Measurements from ENCODE around the gene IFT27.
"Not testable (repeated sequence)": the region's sequence is repeated elsewhere in the genome, so short reads cannot be mapped to it uniquely, and the experiment has no call there.

The IFT27 gene

DNA sequence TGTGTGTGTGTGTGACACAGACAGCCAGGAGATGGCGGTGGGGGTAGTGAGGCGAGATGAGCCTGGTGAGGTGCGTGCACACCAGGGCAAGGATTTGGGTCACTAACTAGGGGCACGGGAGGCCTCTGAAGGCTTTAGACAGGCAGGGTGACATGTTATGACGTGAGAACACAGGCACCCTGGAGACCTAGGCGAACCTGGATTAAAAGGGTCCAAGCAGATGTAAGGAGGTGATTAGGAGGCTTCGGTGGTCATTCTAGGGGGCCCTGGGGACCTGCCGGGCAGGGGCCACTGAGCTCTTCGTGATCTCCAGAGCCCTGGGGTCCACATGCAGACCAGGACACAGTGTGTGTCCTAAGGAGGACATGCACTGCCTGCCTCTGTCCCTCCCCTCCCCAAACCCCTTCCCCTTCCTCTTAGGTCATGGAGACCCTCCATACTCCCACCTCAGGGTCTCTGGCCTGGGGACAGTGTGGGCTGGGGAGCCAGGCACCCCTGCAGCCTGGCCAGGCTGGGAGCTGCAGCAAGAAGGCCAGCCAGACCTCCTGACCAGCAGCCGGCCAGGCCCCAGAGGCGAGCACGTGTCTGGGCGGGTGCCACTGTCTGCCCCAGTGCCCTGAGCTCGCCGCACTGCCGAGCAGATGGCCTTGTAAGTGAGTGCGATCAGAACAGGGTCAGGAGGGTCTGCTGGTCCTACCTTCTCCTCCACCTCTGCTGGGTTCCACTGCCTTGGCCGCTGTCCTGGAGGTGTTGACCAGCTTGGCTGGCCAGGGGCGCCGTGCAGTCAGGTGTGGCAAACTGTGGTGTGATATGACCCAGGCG, 32.1 kb downstream of the IFT27 start:
- DNase-seq (ENCODE audit: low spot score): no peak

DNA sequence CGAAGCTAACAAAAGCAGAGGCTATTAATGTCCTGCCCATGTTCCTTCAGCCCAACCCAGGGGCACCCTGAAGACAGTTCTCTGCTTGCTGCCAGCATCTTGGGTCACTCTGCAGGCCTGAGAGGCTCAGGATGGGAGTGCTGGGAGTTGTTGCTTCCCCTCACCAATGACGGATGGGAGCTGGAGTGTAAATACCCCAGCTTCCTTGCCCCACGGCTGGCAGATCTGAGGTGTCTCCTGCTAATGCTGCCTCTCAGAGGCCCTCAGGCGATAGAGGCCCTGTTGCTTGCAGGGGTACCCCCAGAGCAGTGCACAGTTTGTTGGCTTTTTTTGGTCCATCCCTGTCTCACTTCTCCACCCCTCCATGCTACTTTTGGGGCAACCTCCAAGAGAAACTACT, 32.9 kb downstream of the IFT27 start:
- no peak for DNase-seq (ENCODE audit: low spot score)

DNA sequence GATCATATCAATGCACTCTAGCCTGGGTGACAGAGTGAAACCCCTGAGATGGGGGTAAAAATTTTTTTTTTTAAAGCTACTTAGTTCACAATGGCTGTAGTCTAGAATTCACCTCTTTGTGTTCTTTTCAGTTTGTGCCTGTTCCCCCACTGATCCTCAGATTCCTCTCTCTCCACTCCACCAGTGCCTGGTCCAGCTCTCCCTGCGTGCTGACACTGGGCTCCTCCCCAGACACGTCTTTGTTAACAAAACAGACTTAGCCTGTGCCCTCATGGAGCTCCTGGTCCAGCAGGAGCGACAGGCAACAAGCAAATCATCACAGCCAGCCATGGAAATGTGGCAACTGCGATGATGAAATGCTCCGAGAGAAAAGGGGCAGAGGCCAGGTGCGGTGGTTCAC, 34.0 kb downstream of the IFT27 start:
- DNase-seq (ENCODE audit: low spot score): no peak

- peak; percentile 16 for DNase-seq (ENCODE audit: low spot score)
These were observed 34.6 kb downstream of the IFT27 start for GRCh38 chr22:36741204-36741793.

- no peak for DNase-seq (ENCODE audit: low spot score)
These were observed 35.2 kb downstream of the IFT27 start for GRCh38 chr22:36740716-36741115.

DNA sequence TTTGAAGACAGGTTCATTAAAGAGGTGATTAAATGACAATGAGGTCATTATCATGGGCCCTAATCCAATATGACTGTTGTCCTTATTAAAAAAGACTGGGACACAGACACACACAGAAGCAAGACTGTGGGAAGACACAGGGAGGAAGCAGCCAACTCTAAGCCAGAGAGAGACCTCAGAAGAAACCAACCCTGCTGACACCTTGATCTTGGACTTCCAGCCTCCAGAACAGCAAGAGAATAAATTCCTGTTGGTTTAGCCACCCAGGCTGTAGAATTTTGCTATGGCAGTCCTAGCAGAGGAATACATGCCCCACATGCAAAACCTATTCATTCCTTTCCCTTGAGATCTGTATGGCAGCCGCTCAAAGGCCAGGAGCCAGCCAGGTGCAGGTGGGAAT, 36.7 kb downstream of the IFT27 start:
- no peak for DNase-seq (ENCODE audit: low spot score)

GRCh38 chr22:36738416-36739020, 37.4 kb downstream of the IFT27 start:
- DNase-seq (ENCODE audit: low spot score): no peak

GRCh38 chr22:36737776-36738175, 38.1 kb downstream of the IFT27 start:
- DNase-seq (ENCODE audit: low spot score): no peak

DNA sequence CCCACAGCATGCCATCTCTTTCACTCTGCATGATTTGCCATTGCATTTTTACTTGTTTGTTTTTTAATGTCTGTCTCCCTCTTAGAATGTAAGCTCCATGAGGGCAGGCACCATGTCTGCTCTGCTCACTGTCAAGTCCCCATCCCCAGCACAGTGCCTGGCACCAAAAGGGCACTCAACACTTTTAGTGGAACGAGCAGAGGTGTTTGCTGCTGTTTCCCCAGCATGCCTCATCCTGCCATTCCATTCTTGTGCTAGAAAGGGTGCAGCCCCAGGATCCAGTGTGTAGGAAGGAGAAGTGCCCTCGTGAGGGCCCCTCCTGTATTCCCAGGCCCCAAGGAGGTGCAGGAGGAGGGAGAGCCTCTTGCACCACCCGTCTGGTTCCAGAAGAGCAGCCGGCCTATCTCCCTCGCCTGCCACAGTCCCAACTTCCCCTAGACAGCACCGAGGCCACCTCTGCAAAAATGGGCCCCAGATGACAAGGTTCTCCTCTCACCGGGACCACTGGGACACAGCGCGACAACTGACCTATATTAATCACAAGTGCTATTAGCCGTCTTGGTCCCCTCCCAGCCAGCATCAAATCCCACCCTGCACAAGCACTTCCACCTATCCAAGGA, 39.1 kb downstream of the IFT27 start:
- DNase-seq (ENCODE audit: low spot score): no peak

DNA sequence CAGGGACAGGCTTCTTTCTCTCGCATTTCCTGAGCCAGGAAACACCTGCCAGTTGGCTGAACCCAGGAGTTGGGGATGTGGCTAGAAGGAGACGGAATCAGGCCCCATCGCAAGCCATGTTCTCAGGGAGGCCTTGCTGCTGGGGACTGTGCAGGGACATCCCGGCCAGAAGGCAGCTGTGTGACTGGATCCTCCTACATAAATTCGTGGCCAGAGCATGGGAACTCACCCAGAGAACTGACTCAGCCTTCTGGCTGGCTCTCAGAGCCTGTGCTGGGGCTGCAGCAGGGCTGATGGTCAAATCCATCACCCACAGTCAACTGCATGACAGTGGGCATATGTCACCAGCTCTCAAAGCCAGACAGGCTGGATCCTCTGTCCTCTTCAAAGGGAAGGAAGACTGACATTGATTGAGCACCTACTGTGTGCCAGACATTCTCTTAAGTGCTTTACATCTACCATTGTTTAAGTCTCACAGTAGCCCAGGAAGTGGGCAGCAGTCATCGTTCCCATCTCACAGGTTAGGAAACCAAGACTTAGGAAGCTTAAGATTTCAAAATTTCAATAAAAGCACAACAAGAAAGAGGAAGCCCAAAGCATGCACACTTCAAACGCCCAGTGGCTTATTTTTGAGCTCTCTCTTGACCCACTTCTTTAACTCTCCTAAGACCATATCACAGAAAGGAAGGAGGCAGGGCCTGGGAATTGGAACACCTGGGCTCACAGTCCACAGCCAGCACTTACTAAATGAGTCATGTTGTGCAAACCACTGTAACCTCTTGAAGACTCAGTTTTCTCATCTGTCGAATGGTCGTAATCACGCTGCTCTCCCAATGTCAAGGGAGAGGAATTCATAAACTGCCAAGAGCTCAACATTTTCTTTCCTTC, 41.5 kb downstream of the IFT27 start:
- DNase-seq (ENCODE audit: low spot score): no peak

DNA sequence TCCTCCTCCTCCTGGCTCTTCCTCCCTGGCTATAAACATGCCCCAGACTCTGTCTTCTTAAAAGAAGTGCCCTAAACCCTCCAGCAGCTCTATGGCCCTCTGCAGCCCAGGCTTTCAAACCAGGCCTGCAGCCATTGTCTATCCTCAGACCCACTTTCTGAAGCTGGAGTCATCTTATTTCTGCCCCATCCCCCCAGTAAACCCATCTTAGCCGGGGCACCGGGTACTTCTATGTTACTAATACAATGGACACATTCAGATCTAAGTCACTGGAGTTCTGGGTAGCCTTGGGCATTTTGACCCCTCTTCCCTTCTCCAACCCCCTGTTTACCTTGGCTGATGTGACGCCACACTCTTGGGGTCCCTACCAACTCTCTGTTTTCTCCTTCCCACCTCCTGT, 42.6 kb downstream of the IFT27 start:
- DNase-seq (ENCODE audit: low spot score): no peak

DNA sequence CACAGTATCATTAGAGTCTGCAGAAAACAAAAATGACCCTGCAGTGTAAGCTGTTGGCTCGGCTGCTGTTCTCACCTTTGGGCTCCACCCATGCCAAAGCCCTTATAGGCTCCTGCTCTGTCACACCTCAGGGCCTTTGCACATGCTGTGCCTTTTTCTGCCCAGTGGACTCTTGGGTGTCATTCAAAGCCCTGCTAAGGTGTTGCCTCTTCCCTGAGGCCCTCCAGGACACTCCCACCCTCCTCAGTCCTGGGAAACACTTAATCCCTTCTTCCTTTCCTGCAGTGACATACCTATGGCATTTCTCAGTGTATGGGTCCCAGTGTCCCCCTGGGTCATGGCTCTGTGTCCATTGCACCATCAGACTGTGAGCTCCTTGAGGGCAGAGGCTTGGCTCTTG, 43.3 kb downstream of the IFT27 start:
- no peak for DNase-seq (ENCODE audit: low spot score)

- no peak for DNase-seq (ENCODE audit: low spot score)
These were observed 44.0 kb downstream of the IFT27 start for GRCh38 chr22:36731916-36732315.

DNA sequence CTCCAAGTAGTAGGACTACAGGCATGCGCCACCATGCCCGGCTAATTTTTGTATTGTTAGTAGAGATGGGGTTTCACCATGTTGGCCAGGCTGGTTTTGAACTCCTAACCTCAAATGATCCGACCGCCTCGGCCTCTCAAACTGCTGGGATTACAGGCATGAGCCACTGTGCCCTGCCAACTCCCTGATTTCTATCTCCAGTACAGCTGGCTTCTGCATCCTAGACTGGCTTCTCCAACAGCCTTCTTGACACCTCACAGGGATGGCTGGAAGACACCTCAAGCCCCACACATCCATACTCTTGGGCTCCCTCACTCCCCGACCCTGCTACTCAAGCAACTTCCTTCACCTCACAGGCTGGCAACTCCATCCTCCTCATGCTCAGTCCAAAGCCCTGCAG, 44.6 kb downstream of the IFT27 start:
- not testable (repeated sequence) for DNase-seq (ENCODE audit: low spot score)

GRCh38 chr22:36730176-36730858, 45.6 kb downstream of the IFT27 start:
- DNase-seq (ENCODE audit: low spot score): no peak

- no peak for DNase-seq (ENCODE audit: low spot score)
These were observed 46.6 kb downstream of the IFT27 start for GRCh38 chr22:36729321-36729720.

- no peak for DNase-seq (ENCODE audit: low spot score)
These were observed 47.4 kb downstream of the IFT27 start for GRCh38 chr22:36728505-36728904.

DNA sequence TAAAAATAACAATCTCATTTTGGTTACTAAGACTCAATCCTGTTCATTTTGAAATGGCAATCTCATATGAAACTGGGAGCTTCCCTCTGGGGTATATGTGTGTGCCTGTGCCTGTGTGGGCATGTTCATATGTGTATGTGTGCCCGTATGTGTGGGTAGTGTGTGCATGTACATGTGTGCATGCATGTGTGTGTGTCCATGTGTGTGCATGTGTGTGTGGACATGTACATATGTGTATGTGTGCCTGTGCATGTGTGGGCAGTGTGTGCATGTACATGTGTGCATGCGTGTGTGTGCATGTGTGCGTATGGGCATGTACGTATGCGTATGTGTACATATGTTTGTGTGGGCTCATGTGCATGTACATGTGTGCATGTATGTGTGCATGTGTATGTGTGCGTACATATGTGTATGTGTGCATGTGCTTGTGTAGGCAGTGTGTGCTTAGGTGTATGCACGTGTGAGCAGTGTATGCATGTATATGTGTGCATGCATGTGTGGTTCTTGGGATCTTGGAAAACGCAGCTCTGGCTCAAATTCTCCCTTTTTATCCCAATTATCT, 47.9 kb downstream of the IFT27 start:
- DNase-seq (ENCODE audit: low spot score): no peak

DNA sequence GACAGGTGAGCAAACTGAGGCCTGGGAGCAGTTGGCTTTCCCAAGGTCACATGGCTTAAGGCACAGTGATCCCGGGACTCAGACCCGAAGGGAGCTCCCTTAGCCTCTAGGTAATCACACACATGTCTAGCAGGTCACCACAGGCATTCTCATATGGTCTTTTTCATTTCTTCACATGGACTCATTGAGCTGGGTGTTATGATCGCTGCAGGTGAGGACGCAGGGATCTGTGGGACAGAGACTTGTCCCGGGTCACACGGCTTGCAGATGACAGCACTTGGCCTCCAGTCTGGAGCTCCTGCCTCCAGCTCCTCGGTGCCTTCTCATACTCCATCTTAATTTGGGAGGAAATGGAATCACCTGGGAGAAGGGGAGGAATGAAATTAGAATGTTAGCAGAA, 48.8 kb downstream of the IFT27 start:
- DNase-seq (ENCODE audit: low spot score): no peak

DNA sequence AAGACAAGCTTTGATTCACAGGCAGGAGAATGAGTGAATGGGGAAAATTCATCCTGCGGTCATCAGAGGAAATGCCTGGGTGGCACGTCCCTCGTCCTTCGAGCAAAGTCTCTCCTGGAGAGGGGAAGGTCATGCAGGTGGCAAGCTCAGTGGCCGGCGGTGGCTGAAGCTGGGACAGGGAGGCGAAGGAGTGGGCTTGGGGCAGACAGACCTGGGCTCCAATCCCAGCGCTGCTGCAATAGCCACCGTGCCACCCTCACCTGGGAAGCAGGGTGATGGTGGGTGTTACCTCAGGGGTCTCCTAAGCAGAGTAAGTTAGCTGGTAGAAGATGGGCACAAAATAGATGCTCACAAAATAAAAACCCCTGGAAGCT, 49.9 kb downstream of the IFT27 start:
- DNase-seq (ENCODE audit: low spot score): no peak

DNA sequence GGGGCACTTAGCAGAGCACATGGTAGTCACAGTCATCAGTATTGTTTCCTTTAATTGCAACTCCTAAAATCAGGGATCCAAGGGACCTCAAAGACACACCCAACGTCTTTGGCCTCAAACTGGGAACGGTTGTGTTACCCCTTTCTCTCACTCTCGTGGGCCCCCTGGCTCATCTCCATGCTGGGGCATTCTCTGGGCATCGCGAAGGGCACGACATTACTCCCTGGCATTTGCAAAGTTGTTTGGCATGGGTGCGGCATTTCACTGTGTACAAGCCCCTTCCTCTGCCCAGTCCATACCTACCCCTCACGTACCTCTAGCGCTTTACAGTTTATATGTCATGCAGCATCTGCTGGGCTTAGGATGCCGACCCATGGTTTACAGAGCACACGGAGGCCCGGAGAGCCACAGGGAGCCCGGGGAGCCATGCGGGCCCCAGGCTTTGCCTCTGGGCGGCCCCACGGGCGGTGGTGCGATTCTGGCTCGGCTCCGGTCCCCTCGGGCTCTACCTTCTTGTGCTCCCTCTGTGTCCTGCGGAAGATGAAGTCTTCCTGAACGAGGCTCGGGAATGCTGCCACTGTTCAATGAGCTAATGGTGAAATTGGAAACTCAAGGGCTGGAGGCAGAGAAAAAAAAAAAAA, 50.4 kb downstream of the IFT27 start:
- no peak for DNase-seq (ENCODE audit: low spot score)

Data from cerebellar cortex (tissue), 1 donor.